HL-60 (cell line): Measurements from ENCODE around the gene ZNF740.

ENCODE experiments used
- GABPA ChIP-seq: IDR thresholded peaks from 2 replicates; pipeline ENCODE4 v1.6.1; 2012; ENCODE audit warnings: low read depth
- POLR2AphosphoS5 ChIP-seq: IDR thresholded peaks from 2 replicates; pipeline ENCODE4 v1.6.1; 2012; ENCODE audit warnings: low read depth
- TF ChIP-seq, protein P1 (sequence below): IDR thresholded peaks from one replicate; pipeline ENCODE4 v1.5.1; 2011; ENCODE audit warnings: low read length, control low read depth, inconsistent platforms; ENCODE audit not compliant: insufficient read depth
- TF ChIP-seq, protein P2 (sequence below): IDR thresholded peaks from 2 replicates; pipeline ENCODE4 v1.6.1; 2012; ENCODE audit warnings: low read depth; ENCODE audit not compliant: insufficient replicate concordance

DNA sequence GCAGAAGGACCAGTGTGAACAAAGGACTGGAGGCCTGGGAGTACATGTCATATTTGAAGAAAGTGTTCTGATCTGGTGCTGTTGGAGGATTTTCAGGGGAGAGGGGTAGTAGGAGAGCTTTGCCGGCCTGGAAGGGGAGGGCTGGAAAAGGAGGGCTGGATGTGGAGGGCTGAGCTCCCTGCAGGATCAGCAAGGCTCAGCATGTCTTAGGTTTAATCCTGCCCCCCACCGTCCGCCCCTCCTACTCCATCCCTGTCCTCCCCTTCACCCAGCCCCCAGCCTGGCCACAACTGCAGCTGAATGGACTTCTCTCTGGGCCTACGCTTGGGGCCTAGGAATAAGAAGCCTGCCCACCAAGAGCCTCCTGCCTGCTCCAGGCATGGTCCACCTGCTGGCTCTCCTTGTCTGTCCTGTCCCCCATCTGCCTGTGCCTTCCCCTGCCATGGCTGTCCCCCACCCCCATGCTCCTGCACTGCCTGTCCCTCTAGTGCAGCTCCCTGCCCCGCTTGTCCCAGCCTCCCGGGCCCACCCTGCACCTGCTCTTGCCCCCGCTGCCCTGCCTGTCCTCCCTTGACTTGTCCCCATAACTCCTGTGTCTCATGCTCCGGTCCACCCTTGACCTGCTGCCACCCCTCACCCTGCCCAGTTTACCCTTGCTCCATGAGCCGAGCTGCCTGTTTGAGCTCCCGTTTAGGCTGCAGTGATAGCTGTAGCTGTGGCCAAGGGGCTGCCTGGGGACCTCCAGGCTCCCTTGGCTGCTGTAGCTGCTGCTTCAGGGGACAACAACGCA lies 61.3 kb downstream of the ZNF740 start:
- TF ChIP-seq, protein P1, sequence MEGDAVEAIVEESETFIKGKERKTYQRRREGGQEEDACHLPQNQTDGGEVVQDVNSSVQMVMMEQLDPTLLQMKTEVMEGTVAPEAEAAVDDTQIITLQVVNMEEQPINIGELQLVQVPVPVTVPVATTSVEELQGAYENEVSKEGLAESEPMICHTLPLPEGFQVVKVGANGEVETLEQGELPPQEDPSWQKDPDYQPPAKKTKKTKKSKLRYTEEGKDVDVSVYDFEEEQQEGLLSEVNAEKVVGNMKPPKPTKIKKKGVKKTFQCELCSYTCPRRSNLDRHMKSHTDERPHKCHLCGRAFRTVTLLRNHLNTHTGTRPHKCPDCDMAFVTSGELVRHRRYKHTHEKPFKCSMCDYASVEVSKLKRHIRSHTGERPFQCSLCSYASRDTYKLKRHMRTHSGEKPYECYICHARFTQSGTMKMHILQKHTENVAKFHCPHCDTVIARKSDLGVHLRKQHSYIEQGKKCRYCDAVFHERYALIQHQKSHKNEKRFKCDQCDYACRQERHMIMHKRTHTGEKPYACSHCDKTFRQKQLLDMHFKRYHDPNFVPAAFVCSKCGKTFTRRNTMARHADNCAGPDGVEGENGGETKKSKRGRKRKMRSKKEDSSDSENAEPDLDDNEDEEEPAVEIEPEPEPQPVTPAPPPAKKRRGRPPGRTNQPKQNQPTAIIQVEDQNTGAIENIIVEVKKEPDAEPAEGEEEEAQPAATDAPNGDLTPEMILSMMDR, result no peak
- no peak for TF ChIP-seq GABPA
- no peak for TF ChIP-seq POLR2AphosphoS5
- TF ChIP-seq, protein P2, sequence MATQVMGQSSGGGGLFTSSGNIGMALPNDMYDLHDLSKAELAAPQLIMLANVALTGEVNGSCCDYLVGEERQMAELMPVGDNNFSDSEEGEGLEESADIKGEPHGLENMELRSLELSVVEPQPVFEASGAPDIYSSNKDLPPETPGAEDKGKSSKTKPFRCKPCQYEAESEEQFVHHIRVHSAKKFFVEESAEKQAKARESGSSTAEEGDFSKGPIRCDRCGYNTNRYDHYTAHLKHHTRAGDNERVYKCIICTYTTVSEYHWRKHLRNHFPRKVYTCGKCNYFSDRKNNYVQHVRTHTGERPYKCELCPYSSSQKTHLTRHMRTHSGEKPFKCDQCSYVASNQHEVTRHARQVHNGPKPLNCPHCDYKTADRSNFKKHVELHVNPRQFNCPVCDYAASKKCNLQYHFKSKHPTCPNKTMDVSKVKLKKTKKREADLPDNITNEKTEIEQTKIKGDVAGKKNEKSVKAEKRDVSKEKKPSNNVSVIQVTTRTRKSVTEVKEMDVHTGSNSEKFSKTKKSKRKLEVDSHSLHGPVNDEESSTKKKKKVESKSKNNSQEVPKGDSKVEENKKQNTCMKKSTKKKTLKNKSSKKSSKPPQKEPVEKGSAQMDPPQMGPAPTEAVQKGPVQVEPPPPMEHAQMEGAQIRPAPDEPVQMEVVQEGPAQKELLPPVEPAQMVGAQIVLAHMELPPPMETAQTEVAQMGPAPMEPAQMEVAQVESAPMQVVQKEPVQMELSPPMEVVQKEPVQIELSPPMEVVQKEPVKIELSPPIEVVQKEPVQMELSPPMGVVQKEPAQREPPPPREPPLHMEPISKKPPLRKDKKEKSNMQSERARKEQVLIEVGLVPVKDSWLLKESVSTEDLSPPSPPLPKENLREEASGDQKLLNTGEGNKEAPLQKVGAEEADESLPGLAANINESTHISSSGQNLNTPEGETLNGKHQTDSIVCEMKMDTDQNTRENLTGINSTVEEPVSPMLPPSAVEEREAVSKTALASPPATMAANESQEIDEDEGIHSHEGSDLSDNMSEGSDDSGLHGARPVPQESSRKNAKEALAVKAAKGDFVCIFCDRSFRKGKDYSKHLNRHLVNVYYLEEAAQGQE, result no peak
